Myocyte (in vitro differentiated cells): ENCODE measurements around the gene POU2F1. TPM values are rescaled to one million over a fixed set of nuclear protein-coding genes. Genes with fewer than 3 reads are reported as not detected.

Experiments
- DNase-seq: peaks from one replicate; pipeline ENCODE4 v3.0.0-alpha.2; 2012; ENCODE audit warnings: low read depth
- total RNA-seq: library from RNA; depleted of rRNA; stranded (reverse); fragments of >200 nt; gene quantifications from 2 replicates; pipeline ENCODE4 v1.2.3, GENCODE V29; 2014

POU2F1 gene
- total RNA-seq, 1 donor from 2014 or later, result 4.3 TPM

DNA sequence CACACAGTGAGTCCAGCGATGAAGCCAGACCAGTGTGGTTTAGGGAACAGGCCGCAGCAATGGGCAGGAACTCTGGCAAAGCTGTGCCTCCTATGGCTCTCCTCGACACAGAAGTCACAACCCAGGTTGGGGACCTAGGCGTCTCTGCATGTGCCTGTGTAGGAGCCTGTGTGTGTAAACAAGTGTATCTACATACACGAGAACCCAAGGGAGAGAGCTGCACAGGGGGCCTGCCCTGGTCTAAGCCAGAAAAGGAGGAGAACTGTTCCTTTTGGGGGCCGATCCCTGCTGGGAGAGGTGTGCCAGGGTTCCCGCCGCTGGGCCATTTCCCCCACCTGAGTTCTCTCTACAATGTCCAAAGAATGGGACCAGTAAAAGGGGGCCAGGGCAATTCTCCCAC lies 241.7 kb downstream of the POU2F1 start:
- no peak for DNase-seq

DNA sequence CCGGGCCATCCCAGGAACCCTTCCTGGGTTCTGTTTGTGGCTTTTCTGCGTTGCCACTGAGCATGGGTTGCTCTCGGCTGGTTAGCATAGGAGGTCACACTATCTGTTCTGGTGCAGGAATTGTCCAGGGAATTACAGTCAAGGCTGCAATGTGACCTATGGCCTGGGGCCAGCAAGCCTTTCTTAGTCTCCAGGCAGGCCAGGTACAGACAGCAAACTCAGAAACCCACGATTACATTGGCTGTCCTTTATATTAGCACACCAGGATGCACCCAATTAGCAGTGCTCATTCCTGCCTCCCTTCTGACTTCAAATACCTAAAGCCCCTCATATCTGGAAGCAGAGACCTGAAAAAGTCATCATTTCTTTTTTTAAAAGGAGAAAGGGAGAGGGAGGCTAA lies 242.4 kb downstream of the POU2F1 start:
- DNase-seq, result no peak

DNA sequence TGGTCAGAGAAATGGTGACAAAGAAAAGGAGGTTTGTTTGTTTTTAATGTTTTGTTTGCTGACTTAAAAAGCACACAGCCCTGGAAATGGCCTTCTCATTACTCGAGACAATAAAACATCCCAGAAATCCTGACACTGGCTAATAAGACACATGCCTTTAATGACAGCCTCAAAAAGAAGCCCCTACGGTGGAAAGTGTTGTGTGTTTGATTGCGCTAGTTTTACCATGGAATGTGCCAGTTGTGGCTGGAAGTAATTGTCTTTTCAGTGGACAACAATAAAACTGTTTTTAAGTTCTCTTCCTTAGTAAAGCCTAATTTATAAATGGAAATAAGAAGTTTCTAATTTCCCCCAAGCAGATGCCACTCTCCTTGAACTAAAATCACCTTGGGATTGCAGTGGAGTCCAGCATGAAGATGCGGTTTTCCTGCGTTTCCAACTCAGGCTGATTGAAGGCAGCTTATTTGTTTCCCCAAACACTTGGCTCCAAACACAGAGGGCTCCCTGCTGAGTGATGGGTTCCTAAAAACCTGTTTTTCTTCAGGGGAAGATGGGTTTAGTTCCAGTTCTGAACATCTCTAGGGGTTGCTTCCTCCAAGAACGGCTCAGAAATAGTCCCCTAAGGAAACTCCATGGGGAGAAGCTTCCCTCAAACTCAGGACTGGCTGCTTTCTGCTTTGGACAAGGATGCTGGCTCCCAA lies 243.3 kb downstream of the POU2F1 start:
- DNase-seq, result no peak

DNA sequence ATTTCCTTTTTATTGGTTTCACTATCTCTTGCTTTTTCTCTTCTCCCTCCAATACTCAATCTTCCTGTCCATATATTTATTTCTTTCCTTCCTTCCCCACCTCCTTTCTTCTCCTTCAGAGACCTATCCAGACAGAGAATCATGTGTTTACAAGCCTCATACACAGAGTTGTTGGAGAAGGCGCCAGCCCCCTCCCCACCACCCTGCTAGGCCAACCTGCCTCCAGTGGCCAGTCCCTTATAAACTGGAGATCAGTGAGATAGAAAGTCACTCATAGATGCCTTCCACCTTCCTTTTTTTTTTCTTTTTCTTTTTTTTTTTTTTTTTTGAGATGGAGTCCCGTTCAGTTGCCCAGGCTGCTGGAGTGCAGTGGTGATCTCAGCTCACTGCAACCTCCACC lies 244.3 kb downstream of the POU2F1 start:
- no peak for DNase-seq

DNA sequence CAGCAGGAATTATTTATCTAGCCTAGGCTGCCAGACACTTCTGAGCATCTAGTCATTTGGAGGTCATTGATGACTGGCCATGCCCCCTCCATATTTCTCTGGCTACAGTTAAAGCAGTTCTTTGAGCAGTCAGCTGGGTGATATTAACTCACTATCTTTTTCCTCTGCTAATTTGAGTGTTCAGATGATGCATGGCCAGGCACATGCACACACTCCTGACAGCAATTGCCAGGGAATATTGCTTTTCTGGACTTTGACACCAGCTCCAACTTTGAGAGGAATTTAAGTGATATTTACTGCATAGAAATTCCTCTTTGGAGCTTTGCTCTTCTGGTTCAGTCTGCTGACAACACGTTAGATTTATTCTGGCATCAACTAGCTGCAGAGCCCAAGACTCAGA lies 245.1 kb downstream of the POU2F1 start:
- no peak for DNase-seq

DNA sequence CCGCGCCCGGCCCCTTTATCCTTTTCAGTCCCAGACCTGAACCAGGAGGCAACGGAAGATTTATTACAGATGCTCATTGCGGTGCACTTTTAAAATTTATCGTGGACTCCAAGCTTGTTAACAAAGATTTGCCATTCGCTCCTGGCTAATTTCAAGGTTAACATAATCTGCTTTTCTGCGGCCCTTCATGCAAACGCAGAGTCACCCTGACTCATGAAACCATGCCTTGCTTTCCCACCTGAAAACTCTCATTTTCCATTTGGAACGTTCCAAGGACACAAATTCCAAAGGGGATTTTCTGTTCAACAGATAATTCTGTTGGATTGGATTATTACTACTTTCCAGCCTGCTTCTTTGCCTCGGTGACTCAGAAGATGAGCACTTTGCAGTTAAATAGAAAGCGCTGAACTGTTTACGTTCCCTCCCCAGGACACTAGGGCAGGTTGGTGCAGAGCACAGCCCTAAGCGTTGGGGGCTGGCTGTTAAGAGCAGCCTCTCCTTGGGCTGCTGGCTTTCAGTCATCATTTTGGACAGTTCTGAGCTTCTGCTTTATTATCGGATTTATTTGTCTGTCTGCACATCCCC lies 246.5 kb downstream of the POU2F1 start:
- no peak for DNase-seq

DNA sequence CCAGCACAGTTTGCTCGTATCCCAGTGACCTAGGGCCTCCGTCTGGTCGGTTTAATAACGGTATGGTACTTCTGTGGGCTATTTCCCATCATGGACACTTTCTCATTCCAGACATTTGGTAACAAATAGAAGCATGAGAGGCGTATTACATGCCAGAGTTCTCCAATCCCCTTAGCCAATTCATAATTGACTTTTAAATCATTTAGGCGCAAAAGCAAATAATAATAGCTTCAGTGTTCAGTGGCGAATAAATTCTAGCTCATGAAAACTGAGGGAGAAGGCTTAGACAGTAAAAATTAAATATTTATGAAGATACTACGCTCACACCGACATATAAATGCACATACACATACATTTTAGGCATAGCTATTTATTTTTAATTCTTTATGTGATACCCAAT lies 247.1 kb downstream of the POU2F1 start:
- DNase-seq, result no peak

DNA sequence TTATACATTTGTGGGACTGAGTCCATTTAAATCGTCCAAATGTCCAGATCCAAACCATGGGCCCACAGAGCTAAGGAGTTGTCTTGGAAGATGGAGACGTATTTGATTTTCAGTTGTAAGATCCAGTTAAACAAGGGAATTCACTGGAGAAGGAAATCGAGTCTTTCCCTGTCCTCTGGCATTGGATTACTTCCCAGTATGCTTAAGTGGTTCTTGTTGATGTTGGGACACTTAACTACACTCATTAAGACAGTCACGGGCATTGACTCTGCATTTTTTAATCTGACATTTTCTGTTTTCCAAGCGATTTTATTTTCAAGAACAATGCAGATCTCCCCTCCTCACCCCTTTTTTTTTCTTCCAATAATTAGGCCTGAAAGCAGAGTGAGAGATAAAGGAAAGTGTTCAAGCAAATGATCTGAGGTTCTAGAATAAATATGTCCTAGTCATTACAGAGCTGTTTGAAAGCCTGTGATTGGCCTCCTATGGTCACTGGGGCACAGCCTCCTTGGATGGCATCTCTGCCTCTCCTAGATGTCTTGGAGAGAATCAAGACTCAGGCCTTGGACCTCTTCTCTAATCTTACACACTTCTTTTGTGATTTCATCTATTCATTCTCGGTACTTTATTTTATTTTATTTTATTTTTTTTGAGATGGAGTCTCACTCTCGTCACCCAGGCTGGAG lies 248.7 kb downstream of the POU2F1 start:
- no peak for DNase-seq

DNA sequence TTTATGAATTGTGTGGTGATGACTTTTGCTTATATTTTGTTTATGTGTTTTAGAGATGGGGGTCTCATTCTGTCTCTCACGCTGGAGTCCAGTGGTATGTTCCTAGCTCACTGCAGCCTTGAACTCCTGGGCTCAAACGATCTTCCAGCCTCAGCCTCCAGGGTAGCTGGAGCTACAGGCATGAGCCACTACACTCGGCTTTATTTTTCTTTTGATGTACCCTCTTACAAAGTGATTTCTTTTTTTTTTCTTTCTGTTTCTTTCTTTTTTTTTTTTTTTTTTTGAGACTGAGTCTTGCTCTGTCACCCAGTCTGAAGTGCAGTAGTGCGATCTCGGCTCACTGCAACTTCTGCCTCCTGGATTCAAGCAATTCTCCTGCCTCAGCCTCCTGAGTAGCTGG lies 250.9 kb downstream of the POU2F1 start:
- DNase-seq, result no peak

DNA sequence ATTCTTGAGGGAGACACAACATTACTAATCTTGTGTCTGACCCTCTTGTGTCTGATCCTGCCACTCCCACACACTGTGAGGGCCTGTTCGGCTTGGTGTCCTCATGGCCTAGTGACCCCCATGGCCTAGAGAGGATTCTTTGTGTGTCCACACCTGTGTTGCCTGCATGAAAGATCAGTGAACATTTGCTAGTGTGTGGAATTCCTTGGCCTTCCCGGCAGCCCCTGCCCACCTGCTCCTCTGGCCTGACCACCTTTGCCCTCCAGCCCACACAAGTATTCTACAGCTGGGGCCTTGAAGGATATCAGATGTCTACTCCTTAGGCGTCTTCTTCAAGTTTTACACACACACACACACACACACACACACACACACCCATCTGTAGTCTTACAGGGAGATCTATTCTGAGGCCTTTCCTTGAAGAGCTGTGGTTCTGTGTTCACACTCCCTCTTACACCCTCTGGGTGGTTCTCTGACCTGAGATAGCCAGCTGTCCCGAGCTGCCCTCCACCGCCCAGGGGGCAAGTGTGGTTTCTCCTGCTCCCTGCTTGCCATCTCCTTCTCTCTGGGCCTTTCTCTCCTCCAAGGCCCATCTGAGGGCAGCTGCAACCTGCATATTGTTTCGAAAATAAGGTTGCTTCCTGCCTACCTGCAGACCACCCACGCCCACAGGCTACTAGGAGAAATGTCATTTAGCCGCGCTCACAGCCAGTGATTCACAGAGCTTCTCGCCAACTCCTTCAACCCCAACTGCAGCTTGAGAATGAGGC lies 252.3 kb downstream of the POU2F1 start:
- peak; percentile 83 for DNase-seq

DNA sequence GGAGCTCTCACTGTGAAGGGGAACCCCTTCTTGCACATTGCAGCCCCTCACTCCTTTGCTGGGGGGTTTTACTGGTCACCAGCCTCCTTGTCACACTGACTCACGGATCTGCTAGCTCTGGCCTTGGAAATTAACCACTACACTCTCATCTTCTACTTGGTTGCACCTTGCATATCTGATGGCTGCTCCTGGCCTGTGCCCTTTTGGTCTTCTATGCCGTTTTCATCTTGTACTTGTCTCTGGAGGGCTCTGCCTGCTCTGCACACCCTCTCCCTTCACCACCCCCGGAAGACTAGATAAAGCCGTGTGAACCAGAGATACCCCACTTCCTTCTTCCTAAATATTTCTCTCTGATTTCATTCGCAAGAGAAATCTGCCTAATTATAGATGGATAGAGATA lies 253.1 kb downstream of the POU2F1 start:
- no peak for DNase-seq

DNA sequence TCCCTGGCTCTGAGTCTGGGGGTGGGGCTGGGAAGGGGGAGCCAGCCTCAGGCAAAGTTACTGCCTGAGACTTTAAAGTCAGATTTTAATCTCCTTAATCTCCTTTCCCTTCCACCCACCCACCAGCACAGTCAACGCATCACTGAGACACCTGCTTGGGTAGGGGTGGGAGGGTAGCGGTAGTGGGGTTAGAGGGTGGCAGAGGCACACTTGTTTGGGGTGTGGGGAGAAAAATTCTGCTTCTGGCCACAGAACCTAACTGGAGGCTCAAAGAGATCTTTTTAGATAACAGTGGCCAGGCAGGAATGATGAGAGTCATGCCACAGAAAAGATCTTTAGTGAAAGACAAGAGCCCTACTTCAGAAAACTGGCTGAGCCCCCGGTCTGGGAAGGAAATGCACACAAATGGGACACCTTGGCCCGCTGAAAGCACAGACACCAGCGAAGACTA lies 253.5 kb downstream of the POU2F1 start:
- DNase-seq, result peak; percentile 34

DNA sequence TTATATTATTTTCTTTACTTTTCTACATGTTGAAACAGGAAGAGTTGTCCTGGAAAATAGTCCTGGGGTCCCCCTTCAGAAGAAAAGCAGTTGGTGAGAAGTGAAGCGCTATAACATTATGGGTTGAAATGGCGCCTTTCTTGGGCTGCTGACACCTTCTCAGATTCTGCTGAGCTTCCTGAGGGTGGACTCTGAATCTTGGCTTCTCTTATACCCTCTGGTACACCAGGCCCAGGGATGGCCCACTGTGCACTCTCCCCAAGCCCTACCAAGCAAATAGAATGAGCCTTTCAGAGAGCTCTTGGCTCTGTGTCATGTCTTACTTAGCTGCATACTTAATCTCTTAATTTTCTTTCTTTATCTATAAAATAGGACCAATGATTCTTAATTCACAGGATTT lies 255.4 kb downstream of the POU2F1 start:
- DNase-seq, result no peak

Other genes with a start within 250 kb of the POU2F1 start
- 0.13 and 0.21 TPM in 2 replicates for gene ILDR2, start 245.3 kb upstream of the POU2F1 start, total RNA-seq
- gene MAEL, start 231.6 kb upstream of the POU2F1 start, total RNA-seq, result not detected in 2 replicates
- not detected in 2 replicates for gene GPA33, start 130.5 kb upstream of the POU2F1 start, total RNA-seq
- 40.1 and 46.6 TPM in 2 replicates for gene STYXL2, start 126.8 kb upstream of the POU2F1 start, total RNA-seq